Activated T-cell treated with anti-CD3 and anti-CD28 coated beads, Interleukin-2, amount 50 U/mL, for 72 hours (primary cell): Measurements from ENCODE around the gene A4GNT. TPM values are rescaled to one million over a fixed set of nuclear protein-coding genes. Genes with fewer than 3 reads are reported as not detected.

Experiments used
- ATAC-seq, 2 donors: fragments of 150-1000 bp; cut with Tn5 transposase; replicated peaks in 1 of 2; 2 replicates each; pipeline ENCODE4 v1.10.0; 2021; ENCODE audit warnings: moderate library complexity in 2 of 2, mild to moderate bottlenecking in 1 of 2
- DNase-seq, 2 donors: peaks; one replicate each; pipeline ENCODE4 v3.0.0; 2021 to 2022; ENCODE audit warnings: mixed read lengths in 1 of 2
- H3K27ac Mint-ChIP-seq: one replicate; pipeline ENCODE4 v1.8.0; 2022; ENCODE audit warnings: mild to moderate bottlenecking, moderate library complexity, mixed read lengths
- H3K27me3 Mint-ChIP-seq: one replicate; pipeline ENCODE4 v1.8.0; 2022; ENCODE audit warnings: low read depth, mixed read lengths
- H3K36me3 Mint-ChIP-seq, 2 donors: one replicate each; pipeline ENCODE4 v1.8.0; 2022; ENCODE audit warnings: mixed read lengths in 2 of 2, mild to moderate bottlenecking in 1 of 2; ENCODE audit not compliant: insufficient read depth in 2 of 2
- H3K4me1 Mint-ChIP-seq: one replicate; pipeline ENCODE4 v1.8.0; 2022; ENCODE audit warnings: low read depth, mixed read lengths
- H3K4me3 Mint-ChIP-seq, 2 donors: one replicate each; pipeline ENCODE4 v1.8.0; 2022; ENCODE audit warnings: mild to moderate bottlenecking in 2 of 2, mixed read lengths in 2 of 2, moderate library complexity in 2 of 2
- H3K9me3 Mint-ChIP-seq, 2 donors: one replicate each; pipeline ENCODE4 v1.8.0; 2022; ENCODE audit warnings: mixed read lengths in 2 of 2
- total RNA-seq, 2 donors: library from RNA; stranded (reverse); gene quantifications; one replicate each; pipeline ENCODE4 v1.2.3, GENCODE V29; 2022

Gene A4GNT
- total RNA-seq, 2 donors from 2014 or later, result not detected

DNA sequence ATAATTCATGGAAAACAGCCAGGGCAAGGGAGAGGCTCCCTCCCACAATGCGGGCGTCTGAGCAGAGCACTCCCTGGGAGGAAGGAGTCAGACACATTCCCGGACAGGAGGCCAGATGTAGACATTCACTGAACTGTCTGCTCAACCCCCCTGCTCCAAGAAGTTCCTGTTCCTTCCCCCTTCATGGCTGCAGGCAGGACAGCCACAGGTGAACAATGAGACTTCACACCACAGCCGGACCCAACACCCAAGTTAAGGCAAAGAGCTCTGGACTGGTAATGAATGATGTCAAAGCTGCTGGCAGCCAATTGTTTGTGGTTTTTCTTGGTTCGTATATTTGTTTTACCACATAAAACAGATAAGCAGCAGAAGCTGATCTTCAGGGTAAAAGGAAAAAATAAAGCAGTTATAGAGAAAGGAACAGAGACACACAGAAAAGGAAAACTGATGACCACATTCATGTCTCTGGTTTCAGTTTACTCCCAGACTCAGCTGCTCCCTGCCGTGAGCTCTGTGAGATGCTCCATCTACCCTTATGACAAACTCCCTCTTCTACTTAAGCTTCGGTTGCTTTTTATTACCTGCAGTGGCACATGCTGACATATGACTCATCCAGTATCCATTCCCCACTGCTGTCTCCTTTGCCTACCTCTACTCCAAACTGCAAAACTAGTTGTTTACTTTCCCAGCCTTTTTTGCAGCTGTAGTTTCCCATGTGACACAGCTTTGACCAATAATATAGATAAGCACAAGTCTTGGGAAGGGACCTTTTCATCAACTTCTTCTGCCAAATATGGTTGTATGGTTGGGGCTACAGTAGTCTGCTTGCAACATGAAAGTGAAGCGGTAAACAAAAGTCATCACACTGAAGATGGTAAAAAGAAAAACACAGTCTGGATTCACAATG lies 49.9 kb downstream of the A4GNT start:
- H3K4me3 Mint-ChIP-seq, result peak overlapping the region; percentile 63 to 80
- peak overlapping the region; percentile 41 for H3K27ac Mint-ChIP-seq
- peaks cover 48% of the 10 kb centered on the region for H3K4me1 Mint-ChIP-seq
- DNase-seq (peak in 1 of 2 donors; percentile 31), ATAC-seq (peak; percentile 81)
- peaks cover 0 to 2% of the 10 kb centered on the region in 2 donors for H3K36me3 Mint-ChIP-seq
- no peaks in the 10 kb centered on the region for H3K9me3 Mint-ChIP-seq
- peaks cover 31% of the 10 kb centered on the region for H3K27me3 Mint-ChIP-seq

GRCh38 chr3:138081371-138082084 lies 50.7 kb downstream of the A4GNT start:
- H3K4me1 Mint-ChIP-seq, result peaks cover 48% of the 10 kb centered on the region
- H3K27ac Mint-ChIP-seq, result no peak overlapping the region
- peak overlapping the region; percentile 63 to 80 for H3K4me3 Mint-ChIP-seq
- H3K36me3 Mint-ChIP-seq, result peaks cover 0 to 2% of the 10 kb centered on the region in 2 donors
- DNase-seq (no peak), ATAC-seq (no peak)
- H3K27me3 Mint-ChIP-seq, result peaks cover 23% of the 10 kb centered on the region
- no peaks in the 10 kb centered on the region for H3K9me3 Mint-ChIP-seq

- H3K36me3 Mint-ChIP-seq, result peaks cover 0 to 2% of the 10 kb centered on the region in 2 donors
- H3K4me1 Mint-ChIP-seq, result peaks cover 48% of the 10 kb centered on the region
- H3K27ac Mint-ChIP-seq, result no peak overlapping the region
- DNase-seq (no peak), ATAC-seq (no peak)
- peaks cover 23% of the 10 kb centered on the region for H3K27me3 Mint-ChIP-seq
- no peaks in the 10 kb centered on the region for H3K9me3 Mint-ChIP-seq
- no peak overlapping the region for H3K4me3 Mint-ChIP-seq
Measured at GRCh38 chr3:138079901-138080300, 52.3 kb downstream of the A4GNT start.

- H3K27ac Mint-ChIP-seq, result no peak overlapping the region
- DNase-seq (peak; percentile 45 to 61), ATAC-seq (peak; percentile 82 to 85)
- H3K9me3 Mint-ChIP-seq, result no peaks in the 10 kb centered on the region
- H3K36me3 Mint-ChIP-seq, result no peaks in the 10 kb centered on the region
- no peak overlapping the region for H3K4me3 Mint-ChIP-seq
- H3K27me3 Mint-ChIP-seq, result peaks cover 19% of the 10 kb centered on the region
- peaks cover 48% of the 10 kb centered on the region for H3K4me1 Mint-ChIP-seq
Measured at GRCh38 chr3:138078901-138079344, 53.3 kb downstream of the A4GNT start.

GRCh38 chr3:138078096-138078495 lies 54.1 kb downstream of the A4GNT start:
- DNase-seq (peak in 1 of 2 donors; percentile 32), ATAC-seq (peak in 1 of 2 donors; percentile 26)
- no peaks in the 10 kb centered on the region for H3K9me3 Mint-ChIP-seq
- H3K27ac Mint-ChIP-seq, result no peak overlapping the region
- no peaks in the 10 kb centered on the region for H3K36me3 Mint-ChIP-seq
- peaks cover 39% of the 10 kb centered on the region for H3K4me1 Mint-ChIP-seq
- H3K27me3 Mint-ChIP-seq, result peaks cover 25% of the 10 kb centered on the region
- H3K4me3 Mint-ChIP-seq, result no peak overlapping the region

Other genes starting within 250 kb of the A4GNT start
- gene CLDN18, start 122.2 kb downstream of the A4GNT start, total RNA-seq, result not detected
- under 1 TPM; 0.23 to 0.46 TPM for gene DZIP1L, start 16.8 kb downstream of the A4GNT start, total RNA-seq
- gene DBR1, start 42.5 kb upstream of the A4GNT start, total RNA-seq, result 10 to 100 TPM; 22.0 TPM
- gene ARMC8, start 54.9 kb upstream of the A4GNT start, total RNA-seq, result 10 to 100 TPM; 36.8 to 40.2 TPM
- gene NME9, start 197.5 kb upstream of the A4GNT start, total RNA-seq, result under 1 TPM; 0.53 to 0.58 TPM
- gene MRAS, start 216.2 kb upstream of the A4GNT start, total RNA-seq, result under 1 TPM; 0.19 to 0.72 TPM